Prostate gland (tissue), 2 donors: ENCODE results near the gene IL17RD. TPM values are rescaled to one million over a fixed set of nuclear protein-coding genes. Genes with fewer than 3 reads are reported as not detected.

Experiments
- DNase-seq: peaks from one replicate; pipeline ENCODE4 v3.0.0-alpha.2; 2019; ENCODE audit warnings: low spot score
- H3K27ac ChIP-seq, 2 donors: fragments of 200-600 bp; sonication (generic); 2 replicates each; pipeline ENCODE4 v1.5.1; 2017 to 2019
- H3K27me3 ChIP-seq: fragments of 200-600 bp; sonication (generic); replicated peaks from 2 replicates; pipeline ENCODE4 v1.5.1; 2019; ENCODE audit not compliant: insufficient read depth
- H3K36me3 ChIP-seq, 2 donors: fragments of 200-600 bp; sonication (generic); 1 replicate in 1 of 2; 2 replicates in 1 of 2; pipeline versions ENCODE4 v1.5.1 to v1.8.1; 2017 to 2019
- H3K4me1 ChIP-seq: fragments of 200-600 bp; sonication (generic); replicated peaks from 2 replicates; pipeline ENCODE4 v1.5.1; 2019
- H3K4me3 ChIP-seq, 2 donors: fragments of 200-600 bp; sonication (generic); 2 replicates each; pipeline ENCODE4 v1.5.1; 2017 to 2019
- H3K9me3 ChIP-seq: fragments of 200-600 bp; sonication (generic); 2 replicates; pipeline ENCODE4 v1.5.1; 2017
- POLR2A ChIP-seq: fragments of 450-650 bp; IDR thresholded peaks from one replicate; pipeline ENCODE4 v1.6.1; 2016; ENCODE audit warnings: antibody characterized with exemption, mild to moderate bottlenecking
- POLR2AphosphoS5 ChIP-seq: sonication (generic); formaldehyde crosslinking; IDR thresholded peaks from one replicate; pipeline ENCODE4 v1.6.1; 2017; ENCODE audit warnings: antibody characterized with exemption
- WGBS: methylation state at CpG from one replicate; pipeline ENCODE4 v1.1.5; 2018; 5-methylcytosine and 5-hydroxymethylcytosine counted together
- intact Hi-C: fragments of 100-400 bp; cut with DNase I; formaldehyde crosslinking; loops from one replicate; pipeline ENCODE4 v1.14.2; 2022
- total RNA-seq, 2 donors: library from RNA; depleted of rRNA; stranded (reverse); fragments of >200 nt; gene quantifications; one replicate each; pipeline ENCODE4 v1.1.0, GENCODE V29; 2016
- TF ChIP-seq, protein P1 (sequence below), 4 experiments: fragments of 200-600 bp in 2 of 4; fragments of 450-650 bp in 2 of 4; sonication (generic) in 2 of 4; IDR thresholded peaks; 1 replicate in 3 of 4; 2 replicates in 1 of 4; pipeline ENCODE4 v1.5.1; 2016 to 2019; ENCODE audit warnings: antibody characterized with exemption in 4 of 4, mild to moderate bottlenecking in 2 of 4, moderate library complexity in 2 of 4

IL17RD gene
- total RNA-seq, 2 donors from 2014 or later, result 8.3 to 19.9 TPM

DNA sequence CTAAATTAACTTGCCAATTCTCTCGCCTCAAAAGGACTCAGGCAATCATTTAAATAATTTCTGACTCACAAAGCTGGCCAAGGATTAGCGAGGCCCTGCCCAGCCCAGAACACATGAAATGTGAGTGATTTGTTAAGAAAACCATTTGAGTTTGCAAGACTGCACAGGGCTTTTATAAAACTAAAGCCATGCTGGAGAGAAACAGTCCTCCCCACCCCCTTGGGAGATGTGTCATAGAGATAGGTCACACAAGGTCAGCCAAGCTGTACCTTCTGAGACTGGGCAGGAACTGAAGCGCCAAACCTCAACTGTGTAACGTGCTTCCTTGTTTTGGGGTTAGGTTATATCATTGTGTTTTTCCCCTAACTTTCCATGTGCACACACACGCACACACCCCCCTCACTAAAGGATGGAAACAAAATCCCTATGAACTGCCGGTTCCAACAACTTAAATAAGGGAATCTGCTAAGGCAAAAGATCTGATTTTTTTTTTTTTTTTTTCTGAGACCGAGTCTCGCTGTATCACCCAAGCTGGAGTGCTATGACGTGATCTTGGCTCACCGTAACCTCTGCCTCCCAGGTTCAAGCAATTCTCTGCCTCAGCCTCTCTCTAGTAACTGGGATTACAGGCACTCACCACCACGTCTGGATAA, 96.6 kb downstream of the IL17RD start:
- Histone ChIP-seq H3K36me3 (no peaks in the 10 kb centered on the region), H3K27ac (no peak overlapping the region), H3K9me3 (no peaks in the 10 kb centered on the region), H3K4me3 (no peak overlapping the region), H3K27me3 (no peaks in the 10 kb centered on the region), H3K4me1 (peaks cover 3% of the 10 kb centered on the region)
- 67% methylated on average over 11 of the region's 11 CpGs for WGBS
- no peak for TF ChIP-seq POLR2A
- TF ChIP-seq, protein P1, sequence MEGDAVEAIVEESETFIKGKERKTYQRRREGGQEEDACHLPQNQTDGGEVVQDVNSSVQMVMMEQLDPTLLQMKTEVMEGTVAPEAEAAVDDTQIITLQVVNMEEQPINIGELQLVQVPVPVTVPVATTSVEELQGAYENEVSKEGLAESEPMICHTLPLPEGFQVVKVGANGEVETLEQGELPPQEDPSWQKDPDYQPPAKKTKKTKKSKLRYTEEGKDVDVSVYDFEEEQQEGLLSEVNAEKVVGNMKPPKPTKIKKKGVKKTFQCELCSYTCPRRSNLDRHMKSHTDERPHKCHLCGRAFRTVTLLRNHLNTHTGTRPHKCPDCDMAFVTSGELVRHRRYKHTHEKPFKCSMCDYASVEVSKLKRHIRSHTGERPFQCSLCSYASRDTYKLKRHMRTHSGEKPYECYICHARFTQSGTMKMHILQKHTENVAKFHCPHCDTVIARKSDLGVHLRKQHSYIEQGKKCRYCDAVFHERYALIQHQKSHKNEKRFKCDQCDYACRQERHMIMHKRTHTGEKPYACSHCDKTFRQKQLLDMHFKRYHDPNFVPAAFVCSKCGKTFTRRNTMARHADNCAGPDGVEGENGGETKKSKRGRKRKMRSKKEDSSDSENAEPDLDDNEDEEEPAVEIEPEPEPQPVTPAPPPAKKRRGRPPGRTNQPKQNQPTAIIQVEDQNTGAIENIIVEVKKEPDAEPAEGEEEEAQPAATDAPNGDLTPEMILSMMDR (IDR thresholded peaks at IDR 0.05), result no peak
- TF ChIP-seq POLR2AphosphoS5, result no peak
- DNase-seq, result no peak
- intact Hi-C loops, result no loop called here

DNA sequence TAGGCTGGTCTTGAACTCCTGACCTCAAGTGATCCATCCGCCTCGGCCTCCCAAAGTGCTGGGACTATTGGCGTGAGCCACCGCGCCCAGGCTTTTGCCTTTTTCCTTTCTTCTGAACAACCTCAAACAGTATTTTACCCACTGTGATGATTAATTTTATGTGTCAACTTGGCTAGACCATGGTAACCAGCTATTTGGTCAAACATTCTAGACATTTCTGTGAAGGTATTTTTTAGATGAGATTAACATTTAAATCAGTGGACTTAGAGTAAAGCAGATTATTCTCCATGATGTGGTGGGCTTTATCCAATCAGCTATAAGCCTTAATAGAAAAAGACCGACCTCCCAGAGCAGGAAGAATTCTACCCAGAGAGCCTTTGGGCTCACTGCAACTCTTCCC, 98.7 kb downstream of the IL17RD start:
- no peak overlapping the region for H3K4me3 ChIP-seq
- no peaks in the 10 kb centered on the region for H3K27me3 ChIP-seq
- DNase-seq, result no peak
- H3K4me1 ChIP-seq, result peaks cover 3% of the 10 kb centered on the region
- WGBS, result 100% methylated on average over 6 of the region's 6 CpGs
- no peak overlapping the region for H3K27ac ChIP-seq
- TF ChIP-seq POLR2AphosphoS5, result no peak
- TF ChIP-seq, protein P1 (IDR thresholded peaks at IDR 0.05), result no peak
- no peak for TF ChIP-seq POLR2A
- no peaks in the 10 kb centered on the region for H3K9me3 ChIP-seq
- intact Hi-C loops, result no loop called here
- no peaks in the 10 kb centered on the region for H3K36me3 ChIP-seq

DNA sequence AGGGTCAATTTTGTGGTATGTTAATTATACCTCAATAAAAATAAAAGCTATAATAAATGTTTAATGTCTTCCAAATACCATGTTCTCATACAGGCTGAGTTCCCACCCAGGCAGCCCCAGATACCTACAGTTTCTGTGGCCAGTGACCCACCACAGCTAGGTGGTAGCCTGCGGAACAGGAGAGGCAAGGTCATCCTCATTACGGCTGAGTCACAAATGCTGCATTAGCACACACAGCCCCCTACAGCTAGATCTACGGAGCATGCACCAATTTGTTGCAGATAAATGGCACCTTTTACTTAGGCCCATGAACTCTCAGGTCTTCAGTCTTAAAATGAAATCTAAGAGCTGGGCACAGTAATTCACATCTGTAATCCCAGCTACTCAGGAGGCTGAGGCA, 99.6 kb downstream of the IL17RD start:
- no peak overlapping the region for H3K27ac ChIP-seq
- H3K9me3 ChIP-seq, result no peaks in the 10 kb centered on the region
- no peak for DNase-seq
- no peaks in the 10 kb centered on the region for H3K36me3 ChIP-seq
- no peaks in the 10 kb centered on the region for H3K27me3 ChIP-seq
- TF ChIP-seq POLR2AphosphoS5, result no peak
- TF ChIP-seq, protein P1 (IDR thresholded peaks at IDR 0.05), result no peak
- TF ChIP-seq POLR2A, result no peak
- intact Hi-C loops, result no loop called here
- no peak overlapping the region for H3K4me3 ChIP-seq
- peaks cover 3% of the 10 kb centered on the region for H3K4me1 ChIP-seq
- 91% methylated on average over 3 of the region's 3 CpGs for WGBS

DNA sequence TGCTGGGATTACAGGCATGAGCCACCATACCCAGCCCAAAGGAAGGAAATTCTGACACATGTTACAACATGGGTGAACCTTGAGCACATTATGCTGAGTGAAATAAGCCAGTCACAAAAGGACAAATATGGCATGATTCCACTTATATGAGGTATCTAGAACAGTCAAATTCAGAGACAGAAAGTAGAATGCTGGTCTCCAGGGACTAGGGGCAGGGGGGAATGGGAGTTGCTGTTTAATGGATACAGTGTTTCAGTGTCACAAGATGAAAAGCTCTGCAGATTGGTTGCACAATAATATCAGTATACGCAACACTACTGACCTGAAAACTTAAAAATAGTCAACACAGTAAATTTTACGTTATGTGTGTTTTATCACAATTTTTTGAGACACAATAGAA, 100.6 kb downstream of the IL17RD start:
- DNase-seq, result no peak
- no peaks in the 10 kb centered on the region for H3K36me3 ChIP-seq

More for the DNA sequence above, 100.6 kb downstream of the IL17RD start:
- Histone ChIP-seq H3K4me3 (no peak overlapping the region), H3K27me3 (no peaks in the 10 kb centered on the region), H3K9me3 (no peaks in the 10 kb centered on the region), H3K27ac (no peak overlapping the region), H3K4me1 (peaks cover 3% of the 10 kb centered on the region)
- intact Hi-C loops, result no loop called here
- TF ChIP-seq POLR2AphosphoS5 (no peak), POLR2A (no peak)
- TF ChIP-seq, protein P1 (IDR thresholded peaks at IDR 0.05), result no peak
- WGBS, result 86% methylated on average over 2 of the region's 2 CpGs
